MG63 (cell line): ENCODE measurements around the gene TSSK6. TPM values are rescaled to one million over a fixed set of nuclear protein-coding genes. Genes with fewer than 3 reads are reported as not detected.

Source experiments
- DNase-seq: peaks from one replicate; pipeline ENCODE4 v3.0.0-alpha.2; 2020
- H3K27me3 ChIP-seq: fragments of 250-450 bp; sonication (Bioruptor Pico); 2 replicates; pipeline ENCODE4 v1.5.1; 2020; ENCODE audit warnings: mild to moderate bottlenecking, moderate library complexity
- H3K36me3 ChIP-seq: fragments of 250-450 bp; sonication (Bioruptor Pico); 2 replicates; pipeline ENCODE4 v1.5.1; 2020; ENCODE audit warnings: mild to moderate bottlenecking, moderate library complexity
- H3K4me3 ChIP-seq: fragments of 250-450 bp; sonication (Bioruptor Pico); 2 replicates; pipeline ENCODE4 v1.5.1; 2020; ENCODE audit warnings: mild to moderate bottlenecking, moderate library complexity
- H3K9me3 ChIP-seq: fragments of 250-450 bp; sonication (Bioruptor Pico); 2 replicates; pipeline ENCODE4 v1.5.1; 2020; ENCODE audit warnings: mild to moderate bottlenecking, moderate library complexity
- total RNA-seq: library from RNA; depleted of rRNA; stranded (reverse); fragments of >200 nt; shearing (Covaris generic); gene quantifications from 2 replicates; pipeline ENCODE4 v1.2.3, GENCODE V29; 2014; ENCODE audit warnings: low replicate concordance; rRNA removed

The TSSK6 gene
- total RNA-seq: 9.0 TPM in 1 of 2 replicates, not detected in the other

GRCh38 chr19:19514881-19515641 lies at the start of gene TSSK6:
TSSK6 (minus strand) TSS chr19:19515548; CDS start chr19:19515427, 121 bp downstream.
- 0 out of 2 replicates have a peak, but pooled peaks cover 2% of the 10 kb centered on the region for H3K9me3 ChIP-seq

GRCh38 chr19:19563348-19563848 lies 48.0 kb upstream of the TSSK6 start:
- no peak for DNase-seq
- Histone ChIP-seq H3K27me3 (no peaks in the 10 kb centered on the region), H3K9me3 (no peaks in the 10 kb centered on the region), H3K4me3 (no peak overlapping the region), H3K36me3 (no peaks in the 10 kb centered on the region; the same call in none of the 2 replicates)

More at GRCh38 chr19:19514881-19515641, at the start of gene TSSK6:
- H3K4me3 ChIP-seq: peak within 1 kb of the TSS; percentile 91
- peaks cover 31% of the 10 kb centered on the region for H3K36me3 ChIP-seq
- no peak for DNase-seq
- H3K27me3 ChIP-seq: no peaks in the 10 kb centered on the region

GRCh38 chr19:19562665-19563347 lies 47.5 kb upstream of the TSSK6 start:
- no peaks in the 10 kb centered on the region for H3K9me3 ChIP-seq
- no peak overlapping the region for H3K4me3 ChIP-seq
- no peaks in the 10 kb centered on the region; the same call in none of the 2 replicates for H3K36me3 ChIP-seq
- no peak for DNase-seq
- H3K27me3 ChIP-seq: no peaks in the 10 kb centered on the region

- Histone ChIP-seq H3K27me3 (no peaks in the 10 kb centered on the region), H3K9me3 (no peaks in the 10 kb centered on the region)
- DNase-seq: no peak
These were observed 46.8 kb upstream of the TSSK6 start for GRCh38 chr19:19561946-19562664.

GRCh38 chr19:19559931-19560330 lies 44.6 kb upstream of the TSSK6 start:
- Histone ChIP-seq H3K9me3 (no peaks in the 10 kb centered on the region), H3K27me3 (no peaks in the 10 kb centered on the region), H3K36me3 (no peaks in the 10 kb centered on the region; the same call in 1 of the 2 replicates), H3K4me3 (no peak overlapping the region)
- DNase-seq: no peak

More at GRCh38 chr19:19561946-19562664, 46.8 kb upstream of the TSSK6 start:
- Histone ChIP-seq H3K4me3 (no peak overlapping the region), H3K36me3 (no peaks in the 10 kb centered on the region; the same call in none of the 2 replicates)

- no peak overlapping the region for H3K4me3 ChIP-seq
- H3K36me3 ChIP-seq: no peaks in the 10 kb centered on the region
- H3K9me3 ChIP-seq: no peaks in the 10 kb centered on the region
- H3K27me3 ChIP-seq: no peaks in the 10 kb centered on the region
- DNase-seq: no peak
These were observed 43.3 kb upstream of the TSSK6 start for GRCh38 chr19:19558636-19559035.

GRCh38 chr19:19558055-19558454 lies 42.7 kb upstream of the TSSK6 start:
- DNase-seq: no peak
- Histone ChIP-seq H3K36me3 (no peaks in the 10 kb centered on the region), H3K27me3 (no peaks in the 10 kb centered on the region), H3K4me3 (no peak overlapping the region), H3K9me3 (no peaks in the 10 kb centered on the region)

- 0 out of 2 replicates have a peak, but pooled peaks cover 2% of the 10 kb centered on the region for H3K9me3 ChIP-seq
- H3K36me3 ChIP-seq: no peaks in the 10 kb centered on the region
- H3K4me3 ChIP-seq: no peak overlapping the region
- no peaks in the 10 kb centered on the region for H3K27me3 ChIP-seq
- DNase-seq: peak; percentile 57
These were observed 39.0 kb upstream of the TSSK6 start for GRCh38 chr19:19554074-19555023.

- Histone ChIP-seq H3K36me3 (no peaks in the 10 kb centered on the region), H3K27me3 (no peaks in the 10 kb centered on the region), H3K4me3 (no peak overlapping the region), H3K9me3 (0 out of 2 replicates have a peak, but pooled peaks cover 2% of the 10 kb centered on the region)
- no peak for DNase-seq
These were observed 38.3 kb upstream of the TSSK6 start for GRCh38 chr19:19553670-19554069.

GRCh38 chr19:19552798-19553197 lies 37.5 kb upstream of the TSSK6 start:
- DNase-seq: peak; percentile 54

GRCh38 chr19:19551853-19552192 lies 36.5 kb upstream of the TSSK6 start:
- Histone ChIP-seq H3K9me3 (0 out of 2 replicates have a peak, but pooled peaks cover 2% of the 10 kb centered on the region), H3K36me3 (no peaks in the 10 kb centered on the region), H3K4me3 (no peak overlapping the region), H3K27me3 (no peaks in the 10 kb centered on the region)
- DNase-seq: no peak

More at GRCh38 chr19:19552798-19553197, 37.5 kb upstream of the TSSK6 start:
- Histone ChIP-seq H3K27me3 (no peaks in the 10 kb centered on the region), H3K9me3 (0 out of 2 replicates have a peak, but pooled peaks cover 2% of the 10 kb centered on the region), H3K4me3 (no peak overlapping the region), H3K36me3 (no peaks in the 10 kb centered on the region)

- 0 out of 2 replicates have a peak, but pooled peaks cover 2% of the 10 kb centered on the region for H3K9me3 ChIP-seq
- H3K27me3 ChIP-seq: no peaks in the 10 kb centered on the region
- H3K36me3 ChIP-seq: no peaks in the 10 kb centered on the region
- H3K4me3 ChIP-seq: no peak overlapping the region
- no peak for DNase-seq
These were observed 35.9 kb upstream of the TSSK6 start for GRCh38 chr19:19550972-19551852.

GRCh38 chr19:19550485-19550929 lies 35.2 kb upstream of the TSSK6 start:
- no peak overlapping the region for H3K4me3 ChIP-seq
- no peak for DNase-seq
- H3K9me3 ChIP-seq: 0 out of 2 replicates have a peak, but pooled peaks cover 2% of the 10 kb centered on the region
- H3K36me3 ChIP-seq: no peaks in the 10 kb centered on the region
- H3K27me3 ChIP-seq: no peaks in the 10 kb centered on the region

GRCh38 chr19:19549804-19550464 lies 34.6 kb upstream of the TSSK6 start:
- Histone ChIP-seq H3K4me3 (no peak overlapping the region), H3K36me3 (no peaks in the 10 kb centered on the region), H3K27me3 (no peaks in the 10 kb centered on the region), H3K9me3 (0 out of 2 replicates have a peak, but pooled peaks cover 2% of the 10 kb centered on the region)
- no peak for DNase-seq
